ENCODE measurements around the gene LATS2.
A peak's percentile ranks its signal among the peaks of the same experiment; 100 is the strongest.

The LATS2 gene

GRCh38 chr13:21079221-21079620 is 17.8 kb upstream of the LATS2 start:
- no peak overlapping the region for H3K4me3 Mint-ChIP-seq
- no peak overlapping the region for H3K27ac Mint-ChIP-seq
- no peak for ATAC-seq
- H3K36me3 Mint-ChIP-seq = no peaks in the 10 kb centered on the region
- H3K4me1 Mint-ChIP-seq = peaks cover 13% of the 10 kb centered on the region
- peaks cover 41% of the 10 kb centered on the region for H3K27me3 Mint-ChIP-seq
- H3K9me3 Mint-ChIP-seq = no peaks in the 10 kb centered on the region

GRCh38 chr13:21078501-21078900 is 17.1 kb upstream of the LATS2 start:
- no peak overlapping the region for H3K4me3 Mint-ChIP-seq
- ATAC-seq = no peak

GRCh38 chr13:21077788-21078353 is 16.5 kb upstream of the LATS2 start:
- H3K4me3 Mint-ChIP-seq = no peak overlapping the region
- H3K27me3 Mint-ChIP-seq = peaks cover 54% of the 10 kb centered on the region
- no peak for ATAC-seq
- H3K4me1 Mint-ChIP-seq = peaks cover 16% of the 10 kb centered on the region
- H3K27ac Mint-ChIP-seq = no peak overlapping the region
- H3K36me3 Mint-ChIP-seq = no peaks in the 10 kb centered on the region
- no peaks in the 10 kb centered on the region for H3K9me3 Mint-ChIP-seq

More at GRCh38 chr13:21078501-21078900, 17.1 kb upstream of the LATS2 start:
- Mint-ChIP-seq H3K27ac (no peak overlapping the region), H3K27me3 (peaks cover 47% of the 10 kb centered on the region), H3K9me3 (no peaks in the 10 kb centered on the region), H3K36me3 (no peaks in the 10 kb centered on the region), H3K4me1 (peaks cover 16% of the 10 kb centered on the region)

GRCh38 chr13:21077076-21077787 is 15.8 kb upstream of the LATS2 start:
- H3K36me3 Mint-ChIP-seq = no peaks in the 10 kb centered on the region
- no peak overlapping the region for H3K4me3 Mint-ChIP-seq
- ATAC-seq = no peak
- peaks cover 55% of the 10 kb centered on the region for H3K27me3 Mint-ChIP-seq
- peaks cover 16% of the 10 kb centered on the region for H3K4me1 Mint-ChIP-seq
- H3K27ac Mint-ChIP-seq = no peak overlapping the region
- no peaks in the 10 kb centered on the region for H3K9me3 Mint-ChIP-seq

- peaks cover 55% of the 10 kb centered on the region for H3K27me3 Mint-ChIP-seq
- no peaks in the 10 kb centered on the region for H3K9me3 Mint-ChIP-seq
- ATAC-seq = no peak
- H3K27ac Mint-ChIP-seq = no peak overlapping the region
- H3K36me3 Mint-ChIP-seq = no peaks in the 10 kb centered on the region
- no peak overlapping the region for H3K4me3 Mint-ChIP-seq
- H3K4me1 Mint-ChIP-seq = peaks cover 16% of the 10 kb centered on the region
These were observed 14.9 kb upstream of the LATS2 start for GRCh38 chr13:21076253-21076652.

GRCh38 chr13:21075379-21076249 is 14.2 kb upstream of the LATS2 start:
- no peaks in the 10 kb centered on the region for H3K9me3 Mint-ChIP-seq
- no peaks in the 10 kb centered on the region for H3K36me3 Mint-ChIP-seq
- H3K27me3 Mint-ChIP-seq = peaks cover 55% of the 10 kb centered on the region
- no peak overlapping the region for H3K27ac Mint-ChIP-seq
- peak; percentile 49 for ATAC-seq
- peaks cover 16% of the 10 kb centered on the region for H3K4me1 Mint-ChIP-seq
- H3K4me3 Mint-ChIP-seq = peak overlapping the region; percentile 62

GRCh38 chr13:21075011-21075378 is 13.6 kb upstream of the LATS2 start:
- no peak overlapping the region for H3K27ac Mint-ChIP-seq
- H3K9me3 Mint-ChIP-seq = no peaks in the 10 kb centered on the region
- H3K36me3 Mint-ChIP-seq = no peaks in the 10 kb centered on the region
- peak; percentile 47 for ATAC-seq
- peaks cover 55% of the 10 kb centered on the region for H3K27me3 Mint-ChIP-seq
- H3K4me3 Mint-ChIP-seq = peak overlapping the region; percentile 62
- H3K4me1 Mint-ChIP-seq = peaks cover 16% of the 10 kb centered on the region

- Mint-ChIP-seq H3K9me3 (no peaks in the 10 kb centered on the region), H3K4me1 (peaks cover 16% of the 10 kb centered on the region), H3K27ac (no peak overlapping the region), H3K36me3 (no peaks in the 10 kb centered on the region), H3K4me3 (no peak overlapping the region), H3K27me3 (peaks cover 55% of the 10 kb centered on the region)
- ATAC-seq = no peak
These were observed 13.2 kb upstream of the LATS2 start for GRCh38 chr13:21074546-21074945.

GRCh38 chr13:21071924-21072323 is 10.5 kb upstream of the LATS2 start:
- ATAC-seq = no peak
- H3K36me3 Mint-ChIP-seq = no peaks in the 10 kb centered on the region
- H3K4me3 Mint-ChIP-seq = no peak overlapping the region
- H3K9me3 Mint-ChIP-seq = no peaks in the 10 kb centered on the region
- H3K4me1 Mint-ChIP-seq = peaks cover 16% of the 10 kb centered on the region
- no peak overlapping the region for H3K27ac Mint-ChIP-seq
- H3K27me3 Mint-ChIP-seq = peaks cover 35% of the 10 kb centered on the region

GRCh38 chr13:21071015-21071414 is 9.6 kb upstream of the LATS2 start:
- Mint-ChIP-seq H3K27me3 (peaks cover 29% of the 10 kb centered on the region), H3K36me3 (no peaks in the 10 kb centered on the region), H3K27ac (no peak overlapping the region), H3K4me1 (peaks cover 16% of the 10 kb centered on the region), H3K4me3 (no peak overlapping the region), H3K9me3 (no peaks in the 10 kb centered on the region)
- ATAC-seq = no peak

GRCh38 chr13:21069561-21070004 is 8.2 kb upstream of the LATS2 start:
- H3K36me3 Mint-ChIP-seq = no peaks in the 10 kb centered on the region
- ATAC-seq = no peak
- peaks cover 6% of the 10 kb centered on the region for H3K4me1 Mint-ChIP-seq
- H3K9me3 Mint-ChIP-seq = no peaks in the 10 kb centered on the region
- H3K27me3 Mint-ChIP-seq = peaks cover 18% of the 10 kb centered on the region
- H3K27ac Mint-ChIP-seq = no peak overlapping the region
- H3K4me3 Mint-ChIP-seq = no peak overlapping the region

- Mint-ChIP-seq H3K4me3 (no peak overlapping the region), H3K9me3 (no peaks in the 10 kb centered on the region), H3K27me3 (peaks cover 14% of the 10 kb centered on the region), H3K4me1 (no peaks in the 10 kb centered on the region), H3K36me3 (no peaks in the 10 kb centered on the region), H3K27ac (no peak overlapping the region)
- ATAC-seq = no peak
These were observed 6.5 kb upstream of the LATS2 start for GRCh38 chr13:21067848-21068247.

GRCh38 chr13:21066946-21067345 is 5.6 kb upstream of the LATS2 start:
- Mint-ChIP-seq H3K4me3 (no peak overlapping the region), H3K9me3 (no peaks in the 10 kb centered on the region), H3K36me3 (no peaks in the 10 kb centered on the region), H3K4me1 (peaks cover 1% of the 10 kb centered on the region), H3K27me3 (peaks cover 22% of the 10 kb centered on the region), H3K27ac (no peak overlapping the region)
- no peak for ATAC-seq

- H3K4me3 Mint-ChIP-seq = no peak overlapping the region
- no peak overlapping the region for H3K27ac Mint-ChIP-seq
- no peaks in the 10 kb centered on the region for H3K36me3 Mint-ChIP-seq
- no peak for ATAC-seq
- H3K27me3 Mint-ChIP-seq = peaks cover 29% of the 10 kb centered on the region
- no peaks in the 10 kb centered on the region for H3K9me3 Mint-ChIP-seq
- peaks cover 6% of the 10 kb centered on the region for H3K4me1 Mint-ChIP-seq
These were observed 4.3 kb upstream of the LATS2 start for GRCh38 chr13:21065686-21066085.

GRCh38 chr13:21063031-21063430 is 1.6 kb upstream of the LATS2 start:
- Mint-ChIP-seq H3K4me3 (no peak overlapping the region), H3K27me3 (peaks cover 29% of the 10 kb centered on the region), H3K36me3 (no peaks in the 10 kb centered on the region), H3K27ac (no peak overlapping the region), H3K9me3 (no peaks in the 10 kb centered on the region), H3K4me1 (peaks cover 6% of the 10 kb centered on the region)
- ATAC-seq = no peak

All from stimulated activated memory B cell treated with anti-CD40 and anti-IgM and Interleukin-4, amounts not matched to agents 10 μg/mL and 1 μg/mL and 100 μg/mL, for 72 hours (primary cell).